ENCODE measurements around the gene NDC1.

DNA sequence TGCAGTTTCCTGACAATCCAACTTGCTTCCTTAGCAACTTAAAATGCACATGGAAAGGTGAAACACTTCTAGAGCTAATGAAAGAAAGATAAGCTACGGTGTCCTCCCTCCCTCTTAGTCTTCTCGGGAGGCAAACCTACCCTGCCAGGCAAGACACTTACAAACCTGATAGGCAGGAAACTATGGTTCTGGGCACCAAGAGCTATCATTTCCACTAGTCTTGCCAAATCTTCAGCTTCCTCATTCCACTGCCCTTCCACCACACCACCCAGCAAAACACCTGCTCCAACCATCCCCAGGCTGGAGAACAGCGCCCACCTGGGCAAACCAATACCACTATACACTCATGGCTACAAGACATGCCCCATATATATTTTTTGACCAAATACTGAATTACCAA lies 15.2 kb downstream of the NDC1 start:
- TF ChIP-seq ZNF70 (CRISPR knock-in tag; IDR thresholded peaks at IDR 0.05): no peak
- TF ChIP-seq, protein P1, sequence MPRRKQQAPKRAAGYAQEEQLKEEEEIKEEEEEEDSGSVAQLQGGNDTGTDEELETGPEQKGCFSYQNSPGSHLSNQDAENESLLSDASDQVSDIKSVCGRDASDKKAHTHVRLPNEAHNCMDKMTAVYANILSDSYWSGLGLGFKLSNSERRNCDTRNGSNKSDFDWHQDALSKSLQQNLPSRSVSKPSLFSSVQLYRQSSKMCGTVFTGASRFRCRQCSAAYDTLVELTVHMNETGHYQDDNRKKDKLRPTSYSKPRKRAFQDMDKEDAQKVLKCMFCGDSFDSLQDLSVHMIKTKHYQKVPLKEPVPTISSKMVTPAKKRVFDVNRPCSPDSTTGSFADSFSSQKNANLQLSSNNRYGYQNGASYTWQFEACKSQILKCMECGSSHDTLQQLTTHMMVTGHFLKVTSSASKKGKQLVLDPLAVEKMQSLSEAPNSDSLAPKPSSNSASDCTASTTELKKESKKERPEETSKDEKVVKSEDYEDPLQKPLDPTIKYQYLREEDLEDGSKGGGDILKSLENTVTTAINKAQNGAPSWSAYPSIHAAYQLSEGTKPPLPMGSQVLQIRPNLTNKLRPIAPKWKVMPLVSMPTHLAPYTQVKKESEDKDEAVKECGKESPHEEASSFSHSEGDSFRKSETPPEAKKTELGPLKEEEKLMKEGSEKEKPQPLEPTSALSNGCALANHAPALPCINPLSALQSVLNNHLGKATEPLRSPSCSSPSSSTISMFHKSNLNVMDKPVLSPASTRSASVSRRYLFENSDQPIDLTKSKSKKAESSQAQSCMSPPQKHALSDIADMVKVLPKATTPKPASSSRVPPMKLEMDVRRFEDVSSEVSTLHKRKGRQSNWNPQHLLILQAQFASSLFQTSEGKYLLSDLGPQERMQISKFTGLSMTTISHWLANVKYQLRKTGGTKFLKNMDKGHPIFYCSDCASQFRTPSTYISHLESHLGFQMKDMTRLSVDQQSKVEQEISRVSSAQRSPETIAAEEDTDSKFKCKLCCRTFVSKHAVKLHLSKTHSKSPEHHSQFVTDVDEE (CRISPR knock-in tag; IDR thresholded peaks at IDR 0.05): no peak
- TF ChIP-seq ZFP3 (CRISPR knock-in tag; IDR thresholded peaks at IDR 0.05): no peak
- TF ChIP-seq, protein P2, sequence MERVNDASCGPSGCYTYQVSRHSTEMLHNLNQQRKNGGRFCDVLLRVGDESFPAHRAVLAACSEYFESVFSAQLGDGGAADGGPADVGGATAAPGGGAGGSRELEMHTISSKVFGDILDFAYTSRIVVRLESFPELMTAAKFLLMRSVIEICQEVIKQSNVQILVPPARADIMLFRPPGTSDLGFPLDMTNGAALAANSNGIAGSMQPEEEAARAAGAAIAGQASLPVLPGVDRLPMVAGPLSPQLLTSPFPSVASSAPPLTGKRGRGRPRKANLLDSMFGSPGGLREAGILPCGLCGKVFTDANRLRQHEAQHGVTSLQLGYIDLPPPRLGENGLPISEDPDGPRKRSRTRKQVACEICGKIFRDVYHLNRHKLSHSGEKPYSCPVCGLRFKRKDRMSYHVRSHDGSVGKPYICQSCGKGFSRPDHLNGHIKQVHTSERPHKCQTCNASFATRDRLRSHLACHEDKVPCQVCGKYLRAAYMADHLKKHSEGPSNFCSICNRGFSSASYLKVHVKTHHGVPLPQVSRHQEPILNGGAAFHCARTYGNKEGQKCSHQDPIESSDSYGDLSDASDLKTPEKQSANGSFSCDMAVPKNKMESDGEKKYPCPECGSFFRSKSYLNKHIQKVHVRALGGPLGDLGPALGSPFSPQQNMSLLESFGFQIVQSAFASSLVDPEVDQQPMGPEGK (CRISPR knock-in tag; IDR thresholded peaks at IDR 0.05; ENCODE audit: borderline replicate concordance): no peak
- no peak for TF ChIP-seq CSDC2 (CRISPR knock-in tag; IDR thresholded peaks at IDR 0.05)
- no peak for TF ChIP-seq RARB (CRISPR knock-in tag; IDR thresholded peaks at IDR 0.05)
- no peak for TF ChIP-seq ZC3H10 (CRISPR knock-in tag; IDR thresholded peaks at IDR 0.05)
- no peak for TF ChIP-seq TCF4 (CRISPR knock-in tag; IDR thresholded peaks at IDR 0.05; ENCODE audit: borderline replicate concordance)
- TF ChIP-seq, protein P3, sequence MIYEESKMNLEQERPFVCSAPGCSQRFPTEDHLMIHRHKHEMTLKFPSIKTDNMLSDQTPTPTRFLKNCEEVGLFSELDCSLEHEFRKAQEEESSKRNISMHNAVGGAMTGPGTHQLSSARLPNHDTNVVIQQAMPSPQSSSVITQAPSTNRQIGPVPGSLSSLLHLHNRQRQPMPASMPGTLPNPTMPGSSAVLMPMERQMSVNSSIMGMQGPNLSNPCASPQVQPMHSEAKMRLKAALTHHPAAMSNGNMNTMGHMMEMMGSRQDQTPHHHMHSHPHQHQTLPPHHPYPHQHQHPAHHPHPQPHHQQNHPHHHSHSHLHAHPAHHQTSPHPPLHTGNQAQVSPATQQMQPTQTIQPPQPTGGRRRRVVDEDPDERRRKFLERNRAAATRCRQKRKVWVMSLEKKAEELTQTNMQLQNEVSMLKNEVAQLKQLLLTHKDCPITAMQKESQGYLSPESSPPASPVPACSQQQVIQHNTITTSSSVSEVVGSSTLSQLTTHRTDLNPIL (CRISPR knock-in tag; IDR thresholded peaks at IDR 0.05; ENCODE audit: low read depth): no peak
- no peak for TF ChIP-seq ARNTL (CRISPR knock-in tag; IDR thresholded peaks at IDR 0.05; ENCODE audit: borderline replicate concordance, low read depth)
- no peak for TF ChIP-seq ZFP30 (CRISPR knock-in tag; IDR thresholded peaks at IDR 0.05)
- no peak for TF ChIP-seq BACH2 (CRISPR knock-in tag; IDR thresholded peaks at IDR 0.05; ENCODE audit: borderline replicate concordance)
- TF ChIP-seq PPARA (CRISPR knock-in tag; IDR thresholded peaks at IDR 0.05; ENCODE audit: borderline replicate concordance): no peak
- TF ChIP-seq, protein P4, sequence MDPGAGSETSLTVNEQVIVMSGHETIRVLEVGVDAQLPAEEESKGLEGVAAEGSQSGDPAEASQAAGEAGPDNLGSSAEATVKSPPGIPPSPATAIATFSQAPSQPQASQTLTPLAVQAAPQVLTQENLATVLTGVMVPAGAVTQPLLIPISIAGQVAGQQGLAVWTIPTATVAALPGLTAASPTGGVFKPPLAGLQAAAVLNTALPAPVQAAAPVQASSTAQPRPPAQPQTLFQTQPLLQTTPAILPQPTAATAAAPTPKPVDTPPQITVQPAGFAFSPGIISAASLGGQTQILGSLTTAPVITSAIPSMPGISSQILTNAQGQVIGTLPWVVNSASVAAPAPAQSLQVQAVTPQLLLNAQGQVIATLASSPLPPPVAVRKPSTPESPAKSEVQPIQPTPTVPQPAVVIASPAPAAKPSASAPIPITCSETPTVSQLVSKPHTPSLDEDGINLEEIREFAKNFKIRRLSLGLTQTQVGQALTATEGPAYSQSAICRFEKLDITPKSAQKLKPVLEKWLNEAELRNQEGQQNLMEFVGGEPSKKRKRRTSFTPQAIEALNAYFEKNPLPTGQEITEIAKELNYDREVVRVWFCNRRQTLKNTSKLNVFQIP (CRISPR knock-in tag; IDR thresholded peaks at IDR 0.05; ENCODE audit: borderline replicate concordance, low read depth): no peak

Measured in SK-N-SH treated with all-trans-retinoic acid at 6 μM for 48 hours (cell line).